ENCODE data around the gene GMDS.

GMDS gene

DNA sequence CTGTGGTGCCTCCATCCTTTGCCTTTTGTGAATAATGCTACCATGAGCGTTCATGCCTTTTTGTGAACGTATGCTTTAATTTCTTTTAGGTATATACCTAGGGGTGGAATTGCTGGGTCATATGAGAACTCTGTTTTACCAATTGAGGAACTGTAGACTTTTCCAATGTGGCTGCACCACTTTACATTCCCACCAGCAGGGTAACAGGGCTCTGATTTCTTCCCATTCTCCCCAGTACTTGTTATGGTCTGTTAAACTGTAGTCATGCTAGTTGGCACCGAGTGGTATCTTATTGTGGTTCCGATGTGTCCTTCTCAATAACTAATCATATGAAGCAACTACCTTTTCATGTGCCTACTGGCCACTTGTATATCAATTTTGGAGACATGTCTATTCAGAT lies 312.1 kb downstream of the GMDS start:
- no peak overlapping the region for H3K4me3 ChIP-seq (ENCODE audit: low read depth, low read length)

DNA sequence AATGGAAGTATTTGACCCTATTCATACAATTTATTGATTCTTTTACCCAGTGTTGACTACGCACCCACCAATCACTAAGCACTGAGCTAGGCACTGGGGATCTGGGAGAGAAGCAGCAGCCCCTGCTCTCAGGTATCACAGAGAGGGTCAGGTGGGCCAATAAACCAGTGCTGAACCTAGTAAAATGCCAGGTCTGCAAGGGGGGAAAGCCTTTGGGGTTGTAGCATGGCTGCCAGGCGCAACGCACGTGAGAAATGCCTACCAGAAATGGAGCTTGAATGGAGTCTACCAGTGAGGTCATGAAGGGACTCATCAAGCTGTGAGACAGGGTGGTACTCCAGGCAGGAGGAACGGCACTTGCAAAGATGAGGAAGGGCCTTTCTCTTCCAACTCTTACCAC lies 313.6 kb downstream of the GMDS start:
- TF ChIP-seq, protein P1, sequence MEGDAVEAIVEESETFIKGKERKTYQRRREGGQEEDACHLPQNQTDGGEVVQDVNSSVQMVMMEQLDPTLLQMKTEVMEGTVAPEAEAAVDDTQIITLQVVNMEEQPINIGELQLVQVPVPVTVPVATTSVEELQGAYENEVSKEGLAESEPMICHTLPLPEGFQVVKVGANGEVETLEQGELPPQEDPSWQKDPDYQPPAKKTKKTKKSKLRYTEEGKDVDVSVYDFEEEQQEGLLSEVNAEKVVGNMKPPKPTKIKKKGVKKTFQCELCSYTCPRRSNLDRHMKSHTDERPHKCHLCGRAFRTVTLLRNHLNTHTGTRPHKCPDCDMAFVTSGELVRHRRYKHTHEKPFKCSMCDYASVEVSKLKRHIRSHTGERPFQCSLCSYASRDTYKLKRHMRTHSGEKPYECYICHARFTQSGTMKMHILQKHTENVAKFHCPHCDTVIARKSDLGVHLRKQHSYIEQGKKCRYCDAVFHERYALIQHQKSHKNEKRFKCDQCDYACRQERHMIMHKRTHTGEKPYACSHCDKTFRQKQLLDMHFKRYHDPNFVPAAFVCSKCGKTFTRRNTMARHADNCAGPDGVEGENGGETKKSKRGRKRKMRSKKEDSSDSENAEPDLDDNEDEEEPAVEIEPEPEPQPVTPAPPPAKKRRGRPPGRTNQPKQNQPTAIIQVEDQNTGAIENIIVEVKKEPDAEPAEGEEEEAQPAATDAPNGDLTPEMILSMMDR (IDR thresholded peaks at IDR 0.05; ENCODE audit: borderline replicate concordance, insufficient read depth, low read depth, low read length), result no peak
- no peak overlapping the region for H3K4me3 ChIP-seq (ENCODE audit: low read depth, low read length)

More for the DNA sequence above, 312.1 kb downstream of the GMDS start:
- TF ChIP-seq, protein P1 (IDR thresholded peaks at IDR 0.05; ENCODE audit: borderline replicate concordance, insufficient read depth, low read depth, low read length), result no peak

DNA sequence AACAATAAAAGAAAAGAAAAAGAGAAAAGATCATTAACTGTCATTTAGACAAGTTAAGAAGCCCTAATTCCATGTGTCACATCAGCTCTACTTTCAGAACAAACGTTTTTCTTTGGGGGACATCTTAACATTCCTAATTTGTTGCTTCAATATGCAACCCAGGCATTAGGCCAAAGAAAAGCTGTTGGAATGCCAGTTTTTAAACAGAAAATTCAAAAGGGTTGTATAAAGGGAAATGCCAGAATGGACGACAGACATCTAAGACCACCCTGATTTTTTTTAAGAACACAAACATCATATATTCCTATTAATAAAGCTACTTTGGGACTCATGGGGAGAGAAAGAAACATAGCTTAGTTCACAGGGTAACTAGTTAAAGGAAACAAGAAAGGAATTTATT lies 315.0 kb downstream of the GMDS start:
- TF ChIP-seq, protein P1 (IDR thresholded peaks at IDR 0.05; ENCODE audit: borderline replicate concordance, insufficient read depth, low read depth, low read length), result no peak
- no peak overlapping the region for H3K4me3 ChIP-seq (ENCODE audit: low read depth, low read length)

DNA sequence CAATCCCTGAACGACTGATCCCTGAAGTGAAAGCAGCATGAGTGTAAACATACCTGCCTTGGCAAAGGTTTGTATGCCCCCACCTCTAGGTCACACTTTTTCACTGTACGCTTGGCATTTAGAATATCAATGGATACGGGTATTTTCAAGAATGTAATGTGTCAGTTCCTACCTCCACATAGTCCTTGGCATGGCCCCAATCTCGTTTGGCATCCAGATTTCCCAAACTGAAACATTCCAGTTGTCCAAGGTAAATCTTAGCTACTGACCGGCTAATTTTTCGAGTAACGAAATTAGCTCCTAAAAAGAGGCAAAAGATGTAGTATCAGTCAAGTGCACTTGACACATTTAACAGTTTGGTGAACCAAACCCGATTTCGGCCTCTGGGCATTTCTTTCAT lies 315.5 kb downstream of the GMDS start:
- TF ChIP-seq, protein P1 (IDR thresholded peaks at IDR 0.05; ENCODE audit: borderline replicate concordance, insufficient read depth, low read depth, low read length), result no peak
- no peak overlapping the region for H3K4me3 ChIP-seq (ENCODE audit: low read depth, low read length)

DNA sequence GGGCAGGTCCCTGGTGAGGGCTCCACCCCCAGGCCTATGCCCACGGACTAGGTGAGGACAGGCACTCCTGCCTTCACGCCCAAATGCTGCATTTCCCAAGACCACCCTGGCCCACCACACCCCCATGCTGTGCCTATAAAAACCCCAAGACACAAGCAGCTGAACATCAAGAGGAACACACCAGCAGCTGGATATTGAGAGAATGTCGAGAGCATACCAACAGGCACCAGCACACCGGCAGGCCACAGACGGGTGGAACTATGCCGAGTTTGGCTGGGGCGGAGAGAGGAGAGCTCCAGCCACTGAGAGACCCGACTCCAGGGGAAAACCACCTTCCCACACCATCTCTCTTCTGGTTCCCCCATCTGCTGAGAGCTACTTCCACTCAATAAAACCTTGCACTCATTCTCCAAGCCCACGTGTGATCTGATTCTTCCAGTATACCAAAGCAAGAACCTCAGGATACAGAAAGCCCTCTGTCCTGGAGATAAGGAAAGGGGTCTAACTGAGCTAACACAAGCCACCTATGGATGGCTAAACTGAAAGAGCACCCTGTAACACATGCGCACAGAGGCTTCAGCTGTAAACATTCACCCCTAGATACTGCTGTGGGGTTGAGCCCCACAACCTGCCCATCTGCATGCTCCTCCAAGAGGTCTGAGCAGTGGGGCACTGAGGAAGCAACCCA lies 319.5 kb downstream of the GMDS start:
- no peak overlapping the region for H3K4me3 ChIP-seq (ENCODE audit: low read depth, low read length)
- TF ChIP-seq, protein P1 (IDR thresholded peaks at IDR 0.05; ENCODE audit: borderline replicate concordance, insufficient read depth, low read depth, low read length), result no peak

DNA sequence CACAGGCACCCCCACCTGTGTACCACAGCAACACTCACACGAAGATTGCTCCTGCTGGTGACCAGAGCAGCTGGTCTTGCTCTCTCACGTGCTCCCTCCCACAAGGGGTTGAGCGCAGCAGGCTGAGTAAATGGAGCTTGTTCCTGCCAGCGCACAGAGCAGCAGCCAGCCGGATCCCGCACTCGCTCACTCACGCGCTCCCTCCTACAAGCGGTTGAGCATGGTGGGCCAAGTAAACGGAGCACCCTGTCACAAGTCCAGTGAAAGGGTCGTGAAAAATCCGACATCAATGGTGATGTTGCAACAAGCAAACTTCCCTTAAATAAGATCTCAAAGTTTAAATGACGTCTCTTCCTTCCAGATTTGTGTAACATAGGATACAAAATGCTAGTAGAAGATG lies 322.0 kb downstream of the GMDS start:
- TF ChIP-seq, protein P1 (IDR thresholded peaks at IDR 0.05; ENCODE audit: borderline replicate concordance, insufficient read depth, low read depth, low read length), result no peak
- no peak overlapping the region for H3K4me3 ChIP-seq (ENCODE audit: low read depth, low read length)

DNA sequence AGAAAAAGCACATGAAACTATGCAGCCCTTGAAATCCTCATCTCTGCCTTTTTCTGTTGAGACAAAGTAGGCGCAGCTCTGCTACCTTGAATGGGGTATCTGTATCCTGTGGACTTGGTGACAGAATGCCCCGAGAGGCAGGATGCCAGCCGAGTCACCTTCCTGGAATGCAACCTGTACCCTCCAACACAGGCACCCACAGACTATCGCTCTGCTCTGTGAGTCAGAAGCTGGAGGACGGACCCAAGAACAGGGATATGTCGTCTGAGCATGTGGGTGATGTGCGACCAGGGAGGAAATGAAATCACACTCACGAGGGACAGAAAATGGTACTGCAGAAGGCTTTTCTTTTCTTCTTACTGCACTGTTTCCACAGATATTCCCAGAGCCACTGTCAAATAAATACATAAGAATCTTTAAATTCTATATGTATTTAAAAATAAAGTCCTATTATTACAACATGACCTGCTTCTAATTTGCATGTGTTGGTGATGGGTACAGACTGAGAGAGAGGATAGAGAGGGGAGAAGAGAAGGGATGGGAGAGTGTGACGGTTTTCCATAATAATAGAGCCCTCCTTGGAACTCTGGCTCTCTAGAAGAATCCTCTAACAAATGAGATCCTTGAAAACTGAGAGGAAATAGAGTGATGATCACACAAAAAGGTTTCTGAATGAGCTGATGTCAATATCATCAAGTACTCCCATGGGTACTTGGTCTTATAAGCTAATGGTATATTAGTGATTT lies 327.6 kb downstream of the GMDS start:
- H3K4me3 ChIP-seq (ENCODE audit: low read depth, low read length), result no peak overlapping the region
- TF ChIP-seq, protein P1 (IDR thresholded peaks at IDR 0.05; ENCODE audit: borderline replicate concordance, insufficient read depth, low read depth, low read length), result no peak
